Measurements from ENCODE around the gene SEC16A.
A peak's percentile ranks its signal among the peaks of the same experiment; 100 is the strongest.

The SEC16A gene

DNA sequence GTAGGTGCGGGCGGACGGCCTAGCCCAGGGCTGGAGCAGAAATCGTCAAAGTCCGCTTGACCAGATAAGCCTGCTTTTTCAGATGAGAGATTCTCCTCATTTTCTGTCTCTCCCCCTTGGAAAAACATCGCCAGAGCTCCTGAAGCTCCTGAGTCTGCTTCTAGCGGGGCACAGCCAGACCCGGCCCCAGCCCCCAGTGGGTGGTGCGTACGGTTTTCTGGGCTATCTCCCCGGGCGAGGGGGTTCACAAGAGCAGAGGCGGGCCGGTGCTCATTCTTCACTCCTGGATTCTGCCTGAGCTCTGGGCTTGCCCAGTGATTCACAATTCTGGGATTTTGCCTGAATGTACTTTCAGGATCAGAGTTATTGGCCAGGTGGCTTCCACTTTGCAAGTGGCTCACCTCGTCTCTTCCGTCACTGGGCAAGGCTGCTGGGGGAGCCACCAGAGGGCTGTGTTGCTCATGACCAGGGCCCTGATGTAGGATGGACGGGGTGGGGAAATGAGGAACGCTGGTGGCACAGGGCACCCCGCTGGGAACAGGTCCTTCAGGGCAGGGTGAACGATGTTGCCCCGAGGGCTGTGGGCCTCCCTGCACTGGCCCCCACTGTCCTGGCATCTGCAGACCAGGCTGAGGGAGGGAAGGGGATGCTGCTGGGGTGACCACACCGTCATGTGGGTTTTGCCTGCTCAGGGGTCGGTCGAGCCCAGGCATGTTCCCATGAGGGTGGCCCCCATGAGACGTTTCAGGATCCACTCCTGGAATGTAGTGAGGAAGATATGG, 6.3 kb downstream of the SEC16A start:
- DNase-seq, result no peak
- no peak for TF ChIP-seq POLR2A (IDR thresholded peaks at IDR 0.05; ENCODE audit: low read length)
- no peak for TF ChIP-seq GATA1 (IDR thresholded peaks at IDR 0.05; ENCODE audit: low read depth, low read length)

DNA sequence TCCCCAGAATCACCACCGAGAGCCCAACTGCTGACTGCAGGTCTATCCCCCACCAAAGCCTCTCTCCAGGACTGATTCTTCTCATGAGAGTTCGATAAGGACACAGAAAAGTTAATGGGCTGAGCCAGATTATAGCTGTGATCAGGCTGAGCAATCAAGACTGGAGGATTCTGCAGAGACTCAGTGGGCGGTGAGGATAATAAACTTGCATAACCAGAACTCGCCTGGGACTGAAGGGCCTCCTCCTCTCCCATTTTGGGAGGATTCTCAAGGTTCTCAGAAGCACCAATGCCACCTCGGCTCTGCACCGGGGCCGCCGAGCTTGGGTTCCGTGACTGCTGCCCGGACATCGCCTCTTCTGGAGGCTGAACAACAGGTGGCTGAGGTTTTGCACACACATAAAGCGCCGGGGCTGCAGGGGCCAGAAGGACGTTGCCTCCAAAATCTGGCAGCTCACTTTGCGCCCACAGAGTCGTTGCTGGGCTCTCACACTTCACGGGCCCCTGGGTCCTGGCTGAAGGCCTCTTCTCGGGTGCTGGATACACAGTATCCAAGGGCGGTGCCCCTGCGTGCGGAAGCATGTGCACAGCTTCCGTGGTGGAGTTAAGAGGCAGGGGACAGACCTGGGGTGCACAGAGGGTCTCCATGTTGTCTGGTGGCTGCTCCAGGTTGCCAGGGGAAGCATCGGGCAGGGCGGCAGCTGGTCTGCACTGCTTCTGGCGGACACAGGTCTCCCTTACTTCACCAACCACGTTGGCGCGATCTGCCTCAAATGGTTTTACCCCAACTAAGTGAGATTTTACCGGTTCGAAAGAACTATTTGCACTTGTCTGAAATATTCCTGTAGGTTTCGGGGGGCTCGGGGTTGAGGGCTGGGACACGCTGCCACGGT, 7.6 kb downstream of the SEC16A start:
- DNase-seq, result no peak

DNA sequence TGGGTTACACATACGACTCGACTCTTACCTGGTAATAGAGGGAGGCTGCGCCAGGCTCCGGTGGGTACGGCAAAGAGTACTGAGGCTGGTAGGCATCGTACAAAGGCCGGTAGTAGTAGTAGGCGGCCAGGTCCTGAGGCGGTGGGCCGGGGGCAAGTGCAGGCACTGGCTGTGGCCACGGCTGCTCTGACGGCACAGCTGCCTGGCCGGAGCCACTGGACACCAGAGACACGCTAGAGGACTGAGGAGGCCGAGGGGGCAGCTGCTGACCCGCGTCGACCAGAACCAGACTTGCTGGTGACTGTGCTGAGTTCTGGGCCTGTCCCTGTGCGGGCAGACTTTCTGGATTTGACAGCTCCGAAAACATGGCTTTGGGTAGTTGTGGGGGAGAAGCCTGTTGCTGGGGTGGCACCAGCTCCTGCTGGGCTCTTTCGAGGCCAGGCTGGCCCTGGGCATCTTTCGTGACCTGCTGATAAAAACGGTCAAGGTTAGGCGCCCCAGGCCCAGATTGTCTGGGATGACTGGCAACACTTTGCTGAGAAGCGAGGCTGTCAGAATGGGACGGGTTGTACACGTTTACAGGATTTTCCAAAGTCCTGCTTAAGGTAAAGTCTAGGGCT, 8.7 kb downstream of the SEC16A start:
- TF ChIP-seq POLR2A (IDR thresholded peaks at IDR 0.05; ENCODE audit: low read length), result no peak
- no peak for TF ChIP-seq GATA1 (IDR thresholded peaks at IDR 0.05; ENCODE audit: low read depth, low read length)
- no peak for DNase-seq

More for the DNA sequence above, 7.6 kb downstream of the SEC16A start:
- TF ChIP-seq GATA1 (IDR thresholded peaks at IDR 0.05; ENCODE audit: low read depth, low read length) (no peak), POLR2A (IDR thresholded peaks at IDR 0.05; ENCODE audit: low read length) (no peak)

DNA sequence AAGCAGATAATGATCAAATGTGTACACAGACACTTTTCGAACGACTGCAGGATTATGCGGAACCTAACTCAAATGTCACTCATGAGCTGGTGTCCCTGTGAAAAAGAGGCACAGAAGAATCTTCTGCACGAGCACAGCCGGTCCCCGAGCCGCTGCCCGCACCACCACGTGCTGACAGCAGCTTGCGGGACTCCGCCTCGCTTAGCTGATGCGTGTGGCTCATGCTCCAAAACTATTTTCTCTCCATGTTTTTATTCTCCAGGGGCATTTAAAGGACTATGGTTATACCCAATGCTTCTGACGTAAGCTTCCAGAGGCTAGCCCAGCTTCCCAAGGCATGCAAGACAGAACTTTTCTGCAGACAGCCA, 9.5 kb downstream of the SEC16A start:
- no peak for DNase-seq

DNA sequence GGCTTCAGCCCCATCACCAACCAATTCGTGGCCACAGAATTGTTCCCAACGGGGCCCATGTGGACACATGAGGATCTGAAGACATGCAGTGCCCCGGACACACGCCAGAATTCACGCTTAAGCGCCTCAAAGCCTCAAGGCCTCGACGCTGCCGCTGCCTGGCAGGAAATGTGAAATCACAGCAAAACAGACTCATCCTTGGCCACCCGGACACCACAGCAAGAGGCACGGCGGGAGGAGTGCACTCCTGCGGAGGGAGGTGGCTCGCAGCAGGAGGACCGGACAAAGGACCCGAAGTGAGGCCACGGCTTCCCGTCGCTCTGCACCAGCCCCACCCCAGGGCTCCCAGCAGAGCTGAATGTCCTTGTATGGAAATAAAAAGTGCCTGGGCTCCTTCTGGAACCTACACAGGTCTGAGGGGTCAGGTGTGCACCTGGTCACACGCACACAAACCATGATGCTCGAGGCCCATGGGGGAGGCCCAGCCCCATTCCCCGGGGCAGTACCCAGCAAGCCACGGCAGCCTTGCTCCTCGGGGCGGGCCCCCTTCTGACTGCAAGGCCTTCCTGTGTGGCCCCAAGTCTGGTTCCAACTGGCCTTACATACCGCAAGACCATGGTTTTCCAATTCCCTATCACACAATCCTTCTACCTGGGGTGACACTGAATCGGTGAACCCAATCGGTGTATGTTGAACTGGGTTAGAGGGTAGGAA, 10.0 kb downstream of the SEC16A start:
- TF ChIP-seq POLR2A (IDR thresholded peaks at IDR 0.05; ENCODE audit: low read length), result no peak
- TF ChIP-seq GATA1 (IDR thresholded peaks at IDR 0.05; ENCODE audit: low read depth, low read length), result no peak

More for the DNA sequence above, 9.5 kb downstream of the SEC16A start:
- TF ChIP-seq GATA1 (IDR thresholded peaks at IDR 0.05; ENCODE audit: low read depth, low read length) (no peak), POLR2A (IDR thresholded peaks at IDR 0.05; ENCODE audit: low read length) (no peak)

DNA sequence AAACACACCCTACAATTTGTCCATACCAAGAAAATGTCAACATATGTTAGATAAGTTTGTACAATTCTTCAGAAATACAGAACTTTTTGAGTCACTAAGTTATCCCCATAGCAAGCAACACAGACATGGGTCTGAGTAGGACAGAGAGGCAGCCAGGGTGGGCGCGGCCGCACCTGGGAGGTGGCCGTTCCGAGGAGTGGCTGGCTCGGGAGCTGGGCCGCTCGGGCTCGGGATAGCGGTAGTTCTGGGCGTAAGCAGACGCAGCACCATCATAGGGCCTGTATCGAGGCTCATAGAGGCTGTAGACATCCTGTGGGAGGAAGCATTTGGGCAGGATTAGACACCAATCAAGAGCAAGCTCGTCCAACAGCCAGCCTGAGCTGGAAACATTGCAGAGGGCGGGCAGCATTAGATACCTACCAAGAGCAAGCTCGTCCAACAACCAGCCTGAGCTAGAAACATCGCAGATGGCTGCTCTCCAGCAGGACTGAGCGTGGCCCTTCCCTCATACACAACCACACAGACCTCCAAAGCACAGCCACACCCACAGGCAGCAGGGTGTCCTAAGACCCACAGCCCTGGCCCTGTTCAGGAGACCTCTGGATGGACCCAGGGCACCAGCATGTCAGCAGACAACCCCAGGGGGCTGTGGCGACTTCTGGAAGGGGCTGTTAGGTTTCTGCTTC, 10.9 kb downstream of the SEC16A start:
- no peak for TF ChIP-seq POLR2A (IDR thresholded peaks at IDR 0.05; ENCODE audit: low read length)
- TF ChIP-seq GATA1 (IDR thresholded peaks at IDR 0.05; ENCODE audit: low read depth, low read length), result no peak
- no peak for DNase-seq

More for the DNA sequence above, 10.0 kb downstream of the SEC16A start:
- no peak for DNase-seq

DNA sequence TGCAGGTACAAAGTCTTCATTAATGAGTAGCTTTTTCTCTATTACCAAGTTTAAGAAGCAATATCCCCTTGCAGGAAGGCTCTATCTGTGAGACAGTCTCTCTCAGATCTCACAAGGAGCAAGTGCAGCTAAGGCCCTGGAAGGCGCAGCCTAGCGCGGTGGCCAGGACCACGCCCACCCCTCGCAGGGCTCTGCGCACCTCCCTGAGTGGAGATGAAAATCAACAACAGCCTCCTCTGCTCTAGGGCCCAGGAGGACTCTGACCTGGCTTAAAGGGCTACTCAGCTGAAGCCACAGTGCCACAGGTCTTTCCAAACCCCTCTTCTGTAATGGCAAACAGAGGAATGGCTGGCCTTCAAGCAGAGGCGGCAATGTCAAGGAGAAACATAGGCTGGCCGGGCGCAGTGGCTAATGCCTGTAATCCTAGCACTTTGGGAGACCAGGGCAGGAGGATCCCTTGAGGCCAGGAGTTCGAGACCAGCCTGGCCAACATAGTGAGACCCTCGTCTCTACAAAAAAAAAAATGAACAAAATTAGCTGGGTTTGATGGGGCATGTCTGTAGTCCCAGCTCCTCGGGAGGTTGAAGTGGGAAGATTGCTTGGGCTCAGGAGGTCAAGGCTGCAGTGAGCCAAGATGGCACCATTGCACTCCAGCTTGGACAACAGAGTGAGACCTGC, 11.9 kb downstream of the SEC16A start:
- DNase-seq, result peak; percentile 65 to 68

DNA sequence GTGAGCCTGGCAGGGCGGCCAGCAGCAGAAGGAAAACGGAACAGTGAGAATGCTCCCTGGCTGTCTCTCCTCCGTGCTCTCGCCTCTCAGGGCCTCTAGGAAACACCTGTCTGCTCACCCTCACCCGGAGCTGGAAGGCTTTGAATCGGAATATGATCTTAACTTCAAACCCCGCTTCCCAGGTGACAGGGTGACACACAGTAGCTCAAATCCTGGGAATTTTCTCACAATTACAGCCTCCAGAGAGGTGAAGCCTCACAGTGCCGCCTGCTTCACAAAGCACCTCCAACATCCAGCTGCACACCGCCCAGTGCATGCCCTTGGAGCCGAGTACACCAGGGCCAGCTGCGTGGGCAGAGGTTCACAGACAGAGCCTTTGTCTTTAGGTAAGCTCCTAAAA, 12.5 kb downstream of the SEC16A start:
- no peak for DNase-seq
- TF ChIP-seq POLR2A (IDR thresholded peaks at IDR 0.05; ENCODE audit: low read length) (no peak), GATA1 (IDR thresholded peaks at IDR 0.05; ENCODE audit: low read depth, low read length) (no peak)

More for the DNA sequence above, 11.9 kb downstream of the SEC16A start:
- TF ChIP-seq GATA1 (IDR thresholded peaks at IDR 0.05; ENCODE audit: low read depth, low read length) (no peak), POLR2A (IDR thresholded peaks at IDR 0.05; ENCODE audit: low read length) (no peak)

DNA sequence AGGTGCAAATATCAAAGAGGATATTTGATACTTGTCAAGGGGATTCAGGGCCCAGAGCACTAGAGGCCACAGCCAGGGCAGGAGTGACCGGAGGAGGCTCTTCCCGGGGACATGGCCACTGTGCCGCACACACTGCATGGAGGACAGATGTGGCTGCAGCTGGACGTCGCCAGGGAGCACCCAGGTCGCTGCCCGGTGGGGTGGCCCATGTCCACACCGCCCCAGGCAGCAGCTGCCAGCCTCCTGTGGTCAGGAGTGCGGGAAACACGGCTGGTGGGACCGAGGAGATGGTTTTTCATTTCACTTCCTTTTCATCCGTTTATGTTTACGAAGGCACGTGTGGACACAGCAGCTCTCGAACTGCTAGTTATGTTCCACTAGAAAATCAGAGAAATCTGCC, 15.1 kb downstream of the SEC16A start:
- no peak for DNase-seq
- TF ChIP-seq GATA1 (IDR thresholded peaks at IDR 0.05; ENCODE audit: low read depth, low read length) (no peak), POLR2A (IDR thresholded peaks at IDR 0.05; ENCODE audit: low read length) (no peak)

DNA sequence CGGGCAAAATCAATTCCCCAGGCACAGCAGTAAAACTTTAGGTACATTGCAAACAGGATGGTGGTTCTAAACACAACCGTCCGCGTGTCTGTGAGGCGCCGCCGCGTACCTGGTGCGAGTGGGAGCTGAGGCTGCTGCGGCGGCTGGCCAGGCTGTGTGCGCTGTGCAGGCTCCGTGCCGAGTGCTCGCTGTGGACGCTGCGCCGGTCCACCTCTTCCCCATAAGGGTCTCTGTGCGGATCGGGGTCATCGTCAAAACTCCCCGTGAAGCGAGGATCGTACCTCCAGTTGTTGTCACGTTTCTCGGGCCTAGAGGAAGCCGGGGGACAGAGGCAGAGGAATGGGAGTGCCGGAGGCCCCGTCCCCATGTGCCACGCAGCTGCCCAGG, 16.7 kb downstream of the SEC16A start:
- TF ChIP-seq POLR2A (IDR thresholded peaks at IDR 0.05; ENCODE audit: low read length) (no peak), GATA1 (IDR thresholded peaks at IDR 0.05; ENCODE audit: low read depth, low read length) (no peak)

DNA sequence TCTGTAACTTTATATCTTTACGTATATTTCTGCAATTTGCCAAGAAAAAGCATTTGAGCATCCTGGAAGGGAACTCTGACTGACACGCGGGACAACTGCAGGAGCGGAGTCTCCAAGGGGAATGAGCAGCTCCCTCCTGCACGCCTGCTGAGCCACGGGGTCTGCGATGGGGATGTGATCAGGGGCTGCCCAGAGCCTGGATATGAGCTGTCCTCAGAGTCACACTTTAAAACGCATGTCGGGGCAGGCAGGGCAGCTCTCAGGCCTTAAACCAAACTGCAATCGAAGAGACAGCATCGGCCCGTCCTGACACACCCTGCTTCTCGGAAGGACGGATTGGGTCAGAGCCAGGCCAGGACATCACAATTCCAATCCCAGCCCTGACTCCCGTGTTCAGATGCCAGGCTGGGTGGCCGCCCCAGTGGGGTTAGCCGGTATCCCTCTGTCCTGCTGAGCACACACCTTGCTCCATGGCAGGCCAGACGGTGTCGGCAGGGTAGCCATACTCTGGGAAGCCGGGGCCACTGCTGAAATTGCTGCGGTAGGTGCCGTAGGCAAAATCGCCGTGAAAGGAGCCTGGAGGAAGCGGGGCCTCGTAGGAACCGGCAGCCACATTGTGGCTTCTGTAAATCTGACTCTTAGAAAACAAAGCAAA, 17.2 kb downstream of the SEC16A start:
- TF ChIP-seq GATA1 (IDR thresholded peaks at IDR 0.05; ENCODE audit: low read depth, low read length) (no peak), POLR2A (IDR thresholded peaks at IDR 0.05; ENCODE audit: low read length) (no peak)
- no peak for DNase-seq

More for the DNA sequence above, 16.7 kb downstream of the SEC16A start:
- DNase-seq, result no peak

DNA sequence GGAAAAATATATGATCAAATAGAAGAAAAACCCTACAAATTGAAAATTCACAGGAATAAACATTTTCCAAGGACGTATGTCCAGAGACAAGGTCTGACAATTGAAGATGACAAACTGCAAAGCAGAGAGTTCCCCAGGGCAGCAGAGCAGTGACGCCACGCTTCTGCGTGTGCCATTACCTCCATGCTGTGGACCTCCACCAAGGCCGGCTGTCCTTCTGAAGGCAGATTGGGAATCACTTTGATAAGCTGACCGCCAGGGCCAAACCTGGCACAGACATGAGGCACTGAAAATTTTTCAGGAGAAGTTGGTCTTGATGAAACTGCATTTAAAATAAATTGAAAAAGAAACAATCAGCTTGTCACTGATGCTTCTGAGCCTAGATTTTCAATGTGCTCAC, 18.6 kb downstream of the SEC16A start:
- TF ChIP-seq GATA1 (IDR thresholded peaks at IDR 0.05; ENCODE audit: low read depth, low read length), result no peak
- TF ChIP-seq POLR2A (IDR thresholded peaks at IDR 0.05; ENCODE audit: low read length), result no peak
- no peak for DNase-seq
